ENCODE data around the gene GNAT1. TPM values are rescaled to one million over a fixed set of nuclear protein-coding genes. Genes with fewer than 3 reads are reported as not detected.

GNAT1 gene
- polyA plus RNA-seq, 1 donor (not counting 4 experiments of a cell fraction or from before 2014, with no cell fraction given), result 0.12 TPM

GRCh38 chr3:50217681-50218080 is 26.3 kb downstream of the GNAT1 start:
- DNase-seq (ENCODE audit: low read depth, low spot score) (no peak), FAIRE-seq (peak; percentile 62)
- Histone ChIP-seq H3K4me2 (ENCODE audit: control insufficient read depth, extremely low read depth, insufficient read depth, low read depth, low read length) (peak overlapping the region; percentile 45), H3K36me3 (ENCODE audit: control insufficient read depth in 2 of 2, extremely low read depth in 1 of 2, insufficient read depth in 2 of 2, low read length in 2 of 2) (no peaks in the 10 kb centered on the region), H3K9ac (ENCODE audit: control insufficient read depth, extremely low read depth, insufficient read depth, low read length) (no peak overlapping the region), H4K20me1 (ENCODE audit: control insufficient read depth, extremely low read depth, insufficient read depth, low read length) (no peaks in the 10 kb centered on the region), H3K9me3 (ENCODE audit: control insufficient read depth, low read depth, low read length) (no peaks in the 10 kb centered on the region), H3K4me3 (ENCODE audit: control insufficient read depth in 2 of 3, extremely low read depth in 1 of 3, insufficient read depth in 2 of 3, low read depth in 1 of 3, low read length in 3 of 3) (no peak overlapping the region), H3K9me1 (ENCODE audit: control insufficient read depth, extremely low read depth, insufficient read depth, low read length) (no peaks in the 10 kb centered on the region), H3K79me2 (ENCODE audit: control insufficient read depth, insufficient read depth, low read length) (no peaks in the 10 kb centered on the region), H3K4me1 (ENCODE audit: control insufficient read depth, extremely low read depth, insufficient read depth, low read length) (peaks cover 11% of the 10 kb centered on the region), H3K27me3 (ENCODE audit: control insufficient read depth, extremely low read depth, insufficient read depth, low read length) (peaks cover 3% of the 10 kb centered on the region), H3K27ac (ENCODE audit: control insufficient read depth, insufficient read depth, low read length) (no peak overlapping the region), H2AFZ (ENCODE audit: control insufficient read depth, low read length) (no peak overlapping the region)
- dilution Hi-C loops (cut with MboI; ENCODE audit: extremely low pct_ligation_motif_present, low sequenced_read_pairs), result no loop called here
- no peak for TF ChIP-seq EZH2 (IDR thresholded peaks at IDR 0.05; ENCODE audit: low read length)
- TF ChIP-seq, protein P1, sequence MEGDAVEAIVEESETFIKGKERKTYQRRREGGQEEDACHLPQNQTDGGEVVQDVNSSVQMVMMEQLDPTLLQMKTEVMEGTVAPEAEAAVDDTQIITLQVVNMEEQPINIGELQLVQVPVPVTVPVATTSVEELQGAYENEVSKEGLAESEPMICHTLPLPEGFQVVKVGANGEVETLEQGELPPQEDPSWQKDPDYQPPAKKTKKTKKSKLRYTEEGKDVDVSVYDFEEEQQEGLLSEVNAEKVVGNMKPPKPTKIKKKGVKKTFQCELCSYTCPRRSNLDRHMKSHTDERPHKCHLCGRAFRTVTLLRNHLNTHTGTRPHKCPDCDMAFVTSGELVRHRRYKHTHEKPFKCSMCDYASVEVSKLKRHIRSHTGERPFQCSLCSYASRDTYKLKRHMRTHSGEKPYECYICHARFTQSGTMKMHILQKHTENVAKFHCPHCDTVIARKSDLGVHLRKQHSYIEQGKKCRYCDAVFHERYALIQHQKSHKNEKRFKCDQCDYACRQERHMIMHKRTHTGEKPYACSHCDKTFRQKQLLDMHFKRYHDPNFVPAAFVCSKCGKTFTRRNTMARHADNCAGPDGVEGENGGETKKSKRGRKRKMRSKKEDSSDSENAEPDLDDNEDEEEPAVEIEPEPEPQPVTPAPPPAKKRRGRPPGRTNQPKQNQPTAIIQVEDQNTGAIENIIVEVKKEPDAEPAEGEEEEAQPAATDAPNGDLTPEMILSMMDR (optimal IDR thresholded peaks at IDR 0.05 in 1 of 3, IDR thresholded peaks at IDR 0.05 in 1 of 3, conservative IDR thresholded peaks at IDR 0.05 in 1 of 3; ENCODE audit: extremely low read depth in 1 of 3, insufficient read depth in 2 of 3, low read length in 3 of 3), result no peak

- H3K4me2 ChIP-seq (ENCODE audit: control insufficient read depth, extremely low read depth, insufficient read depth, low read depth, low read length), result no peak overlapping the region
- dilution Hi-C loops (cut with MboI; ENCODE audit: extremely low pct_ligation_motif_present, low sequenced_read_pairs), result no loop called here
- TF ChIP-seq, protein P1 (optimal IDR thresholded peaks at IDR 0.05 in 1 of 3, IDR thresholded peaks at IDR 0.05 in 1 of 3, conservative IDR thresholded peaks at IDR 0.05 in 1 of 3; ENCODE audit: extremely low read depth in 1 of 3, insufficient read depth in 2 of 3, low read length in 3 of 3), result no peak
- no peak for TF ChIP-seq EZH2 (IDR thresholded peaks at IDR 0.05; ENCODE audit: low read length)
- H3K36me3 ChIP-seq (ENCODE audit: control insufficient read depth in 2 of 2, extremely low read depth in 1 of 2, insufficient read depth in 2 of 2, low read length in 2 of 2), result no peaks in the 10 kb centered on the region
- peaks cover 3% of the 10 kb centered on the region for H3K27me3 ChIP-seq (ENCODE audit: control insufficient read depth, extremely low read depth, insufficient read depth, low read length)
- H4K20me1 ChIP-seq (ENCODE audit: control insufficient read depth, extremely low read depth, insufficient read depth, low read length), result no peaks in the 10 kb centered on the region
- H3K79me2 ChIP-seq (ENCODE audit: control insufficient read depth, insufficient read depth, low read length), result no peaks in the 10 kb centered on the region
- FAIRE-seq (no peak), DNase-seq (ENCODE audit: low read depth, low spot score) (no peak)
- peaks cover 11% of the 10 kb centered on the region for H3K4me1 ChIP-seq (ENCODE audit: control insufficient read depth, extremely low read depth, insufficient read depth, low read length)
- no peak overlapping the region for H3K4me3 ChIP-seq (ENCODE audit: control insufficient read depth in 2 of 3, extremely low read depth in 1 of 3, insufficient read depth in 2 of 3, low read depth in 1 of 3, low read length in 3 of 3)
- no peaks in the 10 kb centered on the region for H3K9me3 ChIP-seq (ENCODE audit: control insufficient read depth, low read depth, low read length)
- no peak overlapping the region for H2AFZ ChIP-seq (ENCODE audit: control insufficient read depth, low read length)
- H3K9me1 ChIP-seq (ENCODE audit: control insufficient read depth, extremely low read depth, insufficient read depth, low read length), result no peaks in the 10 kb centered on the region
- H3K27ac ChIP-seq (ENCODE audit: control insufficient read depth, insufficient read depth, low read length), result no peak overlapping the region
- no peak overlapping the region for H3K9ac ChIP-seq (ENCODE audit: control insufficient read depth, extremely low read depth, insufficient read depth, low read length)
Measured at GRCh38 chr3:50218448-50218847, 27.0 kb downstream of the GNAT1 start.
